ELR (cell line): ENCODE data around the gene E2F4.

Experiments
- DNase-seq: peaks from one replicate; pipeline ENCODE4 v3.0.0-alpha.2; 2015; ENCODE audit warnings: low read depth

The E2F4 gene

DNA sequence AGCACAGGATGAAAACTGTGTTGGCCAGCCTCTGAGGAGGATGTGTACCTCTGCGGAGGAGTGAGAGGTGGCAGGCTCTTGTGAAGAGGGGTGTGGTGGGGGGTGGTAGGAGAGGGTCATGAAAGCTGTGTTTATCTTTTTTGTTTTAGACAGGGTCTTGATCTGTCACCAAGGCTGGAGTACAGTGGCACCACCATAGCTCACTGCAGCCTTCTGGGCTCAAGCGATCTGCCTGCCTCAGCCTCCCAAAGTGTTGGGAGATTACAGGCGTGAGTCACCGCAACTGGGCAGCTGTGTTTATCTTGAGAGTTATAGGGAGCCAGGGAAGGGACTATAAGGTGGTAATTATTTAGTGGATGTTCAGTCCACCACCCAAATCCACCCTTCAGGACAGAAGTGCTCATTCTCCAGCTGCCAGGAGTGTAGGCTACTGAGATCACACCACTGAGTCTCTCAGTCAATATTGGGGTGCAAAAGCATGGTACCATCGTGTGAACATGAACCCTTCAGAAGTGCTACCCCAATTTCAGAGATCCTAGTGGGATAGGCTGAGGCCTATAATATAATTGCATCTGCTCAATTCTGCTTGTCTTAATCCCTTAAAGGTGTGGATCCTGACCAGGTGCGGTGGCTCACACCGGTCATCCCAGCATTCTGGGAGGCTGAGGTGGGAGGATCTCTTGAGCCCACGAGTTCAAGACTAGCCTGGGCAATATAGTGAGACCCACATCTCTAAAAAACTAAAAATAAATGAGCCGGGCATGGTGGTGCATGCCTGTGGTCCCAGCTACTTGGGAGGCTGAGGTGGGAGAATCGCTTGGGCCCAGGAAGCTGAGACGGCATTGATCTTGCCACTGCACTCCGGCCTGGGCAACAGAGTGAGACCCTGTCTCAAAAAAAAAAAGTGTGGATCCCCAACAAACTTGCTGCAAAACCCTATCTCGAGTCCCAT, 1.2 kb upstream of the E2F4 start:
- peak; percentile 59 for DNase-seq

DNA sequence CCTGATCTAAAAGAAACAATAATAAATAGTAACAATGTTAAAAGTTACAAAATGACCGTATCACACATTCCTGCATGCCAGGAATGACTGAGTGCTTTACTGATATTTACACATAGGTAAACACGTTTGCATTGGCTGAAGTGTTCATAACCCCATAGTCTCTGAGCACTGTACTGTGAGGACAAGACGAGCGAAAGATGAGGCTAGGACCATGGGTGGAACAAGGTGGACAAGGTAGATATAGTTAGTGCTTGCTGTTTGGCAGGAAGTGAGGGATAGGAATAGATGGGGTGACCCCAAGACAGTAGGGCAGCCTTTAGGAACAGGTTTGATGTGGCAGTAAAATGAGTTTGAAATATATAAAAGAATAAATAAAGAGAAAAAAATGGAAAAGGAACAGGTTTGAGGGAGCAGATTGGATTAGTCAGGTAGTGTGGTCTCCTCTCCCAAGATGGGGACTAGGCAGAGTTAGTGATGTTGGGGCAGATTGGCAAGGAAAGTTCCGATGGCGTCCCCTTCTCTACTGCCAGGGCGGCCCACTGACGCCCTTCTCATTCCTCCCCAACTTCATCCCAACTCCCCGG, 452 bp upstream of the E2F4 start:
- DNase-seq = no peak

DNA sequence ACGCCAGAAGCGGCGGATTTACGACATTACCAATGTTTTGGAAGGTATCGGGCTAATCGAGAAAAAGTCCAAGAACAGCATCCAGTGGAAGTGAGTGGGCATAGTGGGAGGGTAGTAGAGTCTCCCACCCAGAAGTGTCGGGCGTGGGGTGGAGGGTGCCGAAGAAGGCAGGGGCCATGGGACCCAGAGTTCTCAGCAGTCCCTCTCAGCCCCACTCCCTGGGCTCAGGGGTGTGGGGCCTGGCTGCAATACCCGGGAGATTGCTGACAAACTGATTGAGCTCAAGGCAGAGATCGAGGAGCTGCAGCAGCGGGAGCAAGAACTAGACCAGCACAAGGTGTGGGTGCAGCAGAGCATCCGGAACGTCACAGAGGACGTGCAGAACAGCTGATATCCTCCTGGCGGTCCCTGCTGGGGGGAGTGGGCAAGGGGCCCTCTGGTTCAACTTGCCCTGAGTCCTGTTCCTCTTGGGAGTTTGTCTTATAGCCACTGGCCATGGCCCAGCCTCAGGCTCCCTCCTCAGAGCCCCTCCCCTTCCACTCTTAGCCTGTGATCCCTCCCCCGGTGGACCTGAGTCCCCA, 916 bp downstream of the E2F4 start:
- no peak for DNase-seq

DNA sequence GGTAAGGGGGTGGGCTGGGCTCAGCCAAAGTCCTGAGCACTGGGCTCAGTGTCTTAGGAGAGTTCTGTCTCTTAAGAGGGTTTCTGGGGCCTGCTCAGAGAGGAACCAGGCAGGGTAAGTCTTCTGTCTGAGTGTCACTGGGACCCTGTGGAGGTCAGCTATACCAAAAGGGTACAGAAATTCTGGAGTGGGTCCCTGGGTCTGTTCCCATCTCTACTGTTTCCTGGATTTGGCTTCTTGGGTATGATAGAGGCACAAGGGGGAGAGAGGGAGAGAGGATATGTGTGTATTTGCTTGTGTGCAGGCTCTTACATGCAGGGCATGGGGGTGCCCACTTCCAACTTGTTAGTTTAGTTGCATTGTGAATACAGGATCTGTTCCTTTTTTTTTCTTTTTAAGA, 1.6 kb downstream of the E2F4 start:
- DNase-seq = no peak

DNA sequence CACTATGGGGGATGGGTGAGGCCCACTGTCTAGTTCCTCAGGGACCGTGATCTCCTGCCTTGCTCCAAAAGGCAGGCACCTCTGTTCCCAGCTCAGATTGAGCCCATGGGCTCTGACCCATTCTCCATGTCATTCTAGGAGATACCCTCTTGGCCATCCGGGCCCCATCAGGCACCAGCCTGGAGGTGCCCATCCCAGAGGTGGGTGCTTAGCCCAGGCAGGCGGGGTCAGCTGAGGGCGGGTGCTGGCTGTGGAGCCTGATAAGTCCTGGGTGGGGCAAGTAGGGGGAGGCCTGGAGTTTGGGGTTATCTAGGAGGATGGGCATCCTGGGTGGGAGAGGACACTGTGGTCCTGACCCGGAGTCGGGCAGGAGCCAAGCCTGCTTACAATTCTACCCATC, 2.3 kb downstream of the E2F4 start:
- no peak for DNase-seq

DNA sequence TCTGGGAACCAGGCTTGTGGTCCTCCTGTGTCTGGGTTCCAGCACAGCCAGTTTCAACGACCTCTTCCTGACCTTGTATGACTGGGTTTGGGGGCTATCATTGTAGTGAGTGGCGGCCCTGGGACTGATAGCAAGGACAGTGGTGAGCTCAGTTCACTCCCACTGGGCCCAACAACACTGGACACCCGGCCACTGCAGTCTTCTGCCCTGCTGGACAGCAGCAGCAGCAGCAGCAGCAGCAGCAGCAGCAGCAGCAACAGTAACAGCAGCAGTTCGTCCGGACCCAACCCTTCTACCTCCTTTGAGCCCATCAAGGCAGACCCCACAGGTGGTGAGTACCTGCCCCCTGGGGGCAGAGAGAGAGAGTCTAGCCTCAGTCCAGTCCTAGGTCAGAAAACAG, 3.7 kb downstream of the E2F4 start:
- DNase-seq = no peak

DNA sequence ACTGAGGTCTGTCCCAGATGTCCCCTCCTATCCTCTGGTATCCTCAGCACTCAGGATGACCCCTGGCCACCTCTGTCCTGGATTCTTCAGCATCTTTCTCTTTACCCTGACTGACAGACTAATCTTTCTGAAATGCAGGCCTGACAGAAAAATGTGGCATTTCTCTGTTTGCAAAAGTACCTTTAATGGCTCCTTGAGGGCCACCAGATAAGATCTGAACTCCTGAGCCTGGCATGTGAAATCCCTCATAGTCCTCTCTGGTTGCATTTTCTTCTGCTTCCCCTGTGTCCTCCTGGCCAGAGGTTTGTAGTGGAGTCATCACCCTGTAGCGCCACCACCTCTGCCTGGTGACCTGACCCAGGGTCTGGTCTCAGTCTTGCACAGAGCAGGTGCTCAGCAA, 4.9 kb downstream of the E2F4 start:
- DNase-seq = no peak

DNA sequence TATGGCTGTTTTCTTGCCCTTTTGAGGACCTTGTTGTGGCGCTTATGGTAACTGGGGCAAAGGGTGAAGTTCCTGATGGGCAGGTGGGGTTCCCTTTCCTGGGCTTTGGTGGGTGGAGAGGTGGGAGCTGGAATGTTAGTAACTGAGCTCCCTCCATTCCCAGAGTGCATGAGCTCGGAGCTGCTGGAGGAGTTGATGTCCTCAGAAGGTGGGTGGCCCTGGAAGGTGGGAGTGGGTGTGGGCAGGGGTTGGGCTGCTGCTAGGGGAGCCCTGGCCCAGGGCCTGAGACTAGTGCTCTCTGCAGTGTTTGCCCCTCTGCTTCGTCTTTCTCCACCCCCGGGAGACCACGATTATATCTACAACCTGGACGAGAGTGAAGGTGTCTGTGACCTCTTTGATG, 5.7 kb downstream of the E2F4 start:
- no peak for DNase-seq

DNA sequence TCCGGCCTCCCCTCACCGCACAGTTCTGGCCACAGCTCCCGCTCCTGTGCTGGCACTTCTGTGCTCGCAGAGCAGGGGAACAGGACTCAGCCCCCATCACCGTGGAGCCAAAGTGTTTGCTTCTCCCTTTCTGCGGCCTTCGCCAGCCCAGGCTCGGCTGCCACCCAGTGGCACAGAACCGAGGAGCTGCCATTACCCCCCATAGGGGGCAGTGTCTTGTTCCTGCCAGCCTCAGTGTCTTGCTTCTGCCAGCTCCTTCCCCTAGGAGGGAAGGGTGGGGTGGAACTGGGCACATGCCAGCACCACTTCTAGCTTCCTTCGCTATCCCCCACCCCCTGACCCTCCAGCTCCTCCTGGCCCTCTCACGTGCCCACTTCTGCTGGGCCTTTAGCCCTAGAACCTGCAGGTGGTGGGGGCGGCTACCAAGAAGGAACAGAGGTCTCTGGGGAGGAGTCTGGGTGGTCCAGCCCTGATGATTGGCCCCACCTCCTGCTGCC, 6.3 kb downstream of the E2F4 start:
- peak; percentile 46 for DNase-seq

DNA sequence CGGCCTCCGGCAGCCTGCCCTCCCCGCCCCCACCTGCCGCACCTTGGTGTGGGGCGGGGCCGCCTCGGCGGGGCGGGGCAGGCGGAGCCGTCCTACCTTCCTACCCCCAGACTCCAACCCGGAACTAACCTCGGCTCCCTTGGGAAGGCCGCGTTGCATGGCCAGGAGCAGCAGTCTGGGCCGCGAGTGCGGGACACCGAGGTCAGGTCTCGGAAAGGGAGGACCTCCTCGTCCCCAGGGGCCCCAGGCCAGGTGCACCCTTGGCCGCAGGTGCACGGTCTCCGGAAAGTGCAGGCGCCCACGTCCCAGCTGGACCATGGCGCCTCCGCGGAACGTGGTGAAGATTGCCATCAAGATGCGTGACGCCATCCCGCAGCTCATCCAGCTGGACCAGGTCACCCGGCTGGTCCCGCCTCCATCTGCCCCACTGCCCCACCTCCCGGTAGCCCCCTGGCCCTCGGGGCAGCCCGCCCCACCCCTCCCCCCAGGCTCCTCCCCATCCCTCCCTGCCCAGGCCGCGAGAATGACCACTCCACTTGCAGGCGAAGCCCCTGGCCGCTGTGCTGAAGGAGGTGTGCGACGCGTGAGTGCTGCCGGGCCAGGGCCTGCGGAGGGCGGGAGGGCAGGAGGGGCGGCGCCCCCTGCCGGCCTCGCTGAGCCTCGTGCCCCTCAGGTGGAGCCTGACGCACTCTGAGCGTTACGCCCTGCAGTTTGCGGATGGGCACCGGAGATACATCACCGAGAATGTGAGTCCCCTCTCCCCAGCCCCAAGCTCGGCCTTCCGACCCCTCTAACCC, 7.3 kb downstream of the E2F4 start, which contains the start of gene ELMO3:
Gene ELMO3 (plus strand): TSS at position 121 of the 797 bp plus-strand sequence. CDS start 196 bp downstream, at position 317.
- DNase-seq = no peak

DNA sequence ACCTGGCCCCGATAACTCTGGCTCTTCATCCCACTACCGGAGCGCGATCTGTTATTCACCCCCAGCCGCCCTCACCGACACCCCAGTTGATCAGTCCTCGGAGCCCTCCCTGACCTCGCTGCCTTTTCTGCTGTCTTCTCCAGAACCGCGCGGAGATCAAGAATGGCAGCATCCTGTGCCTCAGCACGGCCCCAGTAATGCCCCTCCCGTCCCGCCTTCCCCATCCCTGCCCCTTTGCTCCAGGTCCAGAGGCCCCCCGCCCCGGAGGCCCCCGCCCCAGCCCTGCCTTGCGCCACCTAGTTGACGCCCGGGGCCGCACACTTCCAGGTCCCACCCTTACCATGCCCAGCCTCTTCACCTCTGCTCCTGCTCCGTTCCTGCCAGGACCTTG, 7.8 kb downstream of the E2F4 start:
- DNase-seq = no peak

DNA sequence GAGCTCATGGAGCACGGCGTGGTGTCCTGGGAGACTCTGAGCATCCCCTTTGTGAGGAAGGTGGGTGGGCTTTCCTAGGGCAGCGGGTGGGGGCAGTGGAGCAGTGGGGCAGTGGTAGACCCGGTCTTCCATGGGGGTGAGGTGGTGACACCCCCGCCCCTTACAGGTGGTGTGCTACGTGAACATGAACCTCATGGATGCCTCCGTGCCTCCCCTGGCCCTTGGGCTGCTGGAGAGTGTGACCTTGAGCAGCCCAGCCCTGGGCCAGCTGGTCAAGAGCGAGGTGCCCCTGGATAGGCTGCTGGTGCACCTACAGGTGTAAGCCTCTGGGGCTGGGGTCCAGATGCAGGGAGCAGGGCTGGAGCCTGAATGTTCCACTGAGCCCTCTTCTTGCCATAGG, 8.5 kb downstream of the E2F4 start:
- no peak for DNase-seq

DNA sequence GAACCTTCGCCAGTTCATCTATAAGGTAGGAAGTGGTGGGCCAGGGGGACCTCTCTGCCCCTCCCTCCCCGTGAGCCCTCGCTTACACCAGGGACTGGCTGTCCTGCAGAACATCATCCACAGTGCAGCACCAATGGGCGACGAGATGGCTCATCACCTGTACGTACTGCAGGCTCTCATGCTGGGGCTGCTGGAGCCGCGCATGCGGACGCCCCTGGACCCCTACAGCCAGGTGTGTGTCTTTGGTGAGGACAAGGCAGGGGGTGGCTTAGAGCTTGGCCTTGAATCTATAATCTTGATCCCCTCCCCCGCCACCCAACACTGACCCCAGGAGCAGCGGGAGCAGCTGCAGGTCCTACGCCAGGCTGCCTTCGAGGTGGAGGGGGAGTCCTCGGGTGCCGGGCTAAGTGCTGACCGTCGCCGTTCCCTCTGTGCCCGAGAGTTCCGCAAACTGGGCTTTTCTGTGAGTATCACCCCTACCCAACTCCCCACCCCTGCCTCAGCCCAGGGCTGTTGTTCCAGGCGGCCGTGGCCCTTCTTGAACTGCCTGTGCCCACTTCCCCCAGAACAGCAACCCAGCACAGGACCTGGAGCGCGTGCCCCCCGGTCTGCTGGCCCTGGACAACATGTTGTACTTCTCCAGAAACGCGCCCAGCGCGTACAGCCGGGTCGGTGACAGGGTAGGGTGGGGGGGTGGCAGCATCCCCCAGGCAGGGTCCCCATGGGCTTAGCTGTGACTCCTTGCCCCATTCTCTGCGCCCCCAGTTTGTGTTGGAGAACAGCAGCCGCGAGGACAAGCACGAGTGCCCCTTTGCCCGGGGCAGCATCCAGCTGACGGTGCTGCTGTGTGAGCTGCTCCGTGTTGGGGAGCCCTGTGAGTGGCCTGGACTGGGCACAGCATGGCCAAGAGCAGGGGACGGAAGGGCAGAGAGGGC, 9.7 kb downstream of the E2F4 start:
- DNase-seq = no peak

DNA sequence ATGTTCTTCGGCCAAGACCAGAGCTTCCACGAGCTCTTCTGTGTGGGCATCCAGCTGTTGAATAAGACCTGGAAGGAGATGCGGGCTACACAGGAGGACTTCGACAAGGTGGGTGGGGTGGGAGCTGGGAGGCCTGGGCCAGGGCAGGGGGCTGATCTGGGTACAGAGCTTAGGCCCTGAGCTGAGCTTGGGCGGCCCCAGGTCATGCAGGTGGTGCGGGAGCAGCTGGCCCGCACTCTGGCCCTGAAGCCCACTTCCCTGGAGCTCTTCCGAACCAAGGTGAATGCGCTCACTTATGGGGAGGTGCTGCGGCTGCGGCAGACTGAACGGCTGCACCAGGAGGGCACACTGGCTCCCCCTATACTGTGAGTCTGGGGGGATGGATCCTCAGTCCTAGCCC, 10.5 kb downstream of the E2F4 start:
- no peak for DNase-seq

DNA sequence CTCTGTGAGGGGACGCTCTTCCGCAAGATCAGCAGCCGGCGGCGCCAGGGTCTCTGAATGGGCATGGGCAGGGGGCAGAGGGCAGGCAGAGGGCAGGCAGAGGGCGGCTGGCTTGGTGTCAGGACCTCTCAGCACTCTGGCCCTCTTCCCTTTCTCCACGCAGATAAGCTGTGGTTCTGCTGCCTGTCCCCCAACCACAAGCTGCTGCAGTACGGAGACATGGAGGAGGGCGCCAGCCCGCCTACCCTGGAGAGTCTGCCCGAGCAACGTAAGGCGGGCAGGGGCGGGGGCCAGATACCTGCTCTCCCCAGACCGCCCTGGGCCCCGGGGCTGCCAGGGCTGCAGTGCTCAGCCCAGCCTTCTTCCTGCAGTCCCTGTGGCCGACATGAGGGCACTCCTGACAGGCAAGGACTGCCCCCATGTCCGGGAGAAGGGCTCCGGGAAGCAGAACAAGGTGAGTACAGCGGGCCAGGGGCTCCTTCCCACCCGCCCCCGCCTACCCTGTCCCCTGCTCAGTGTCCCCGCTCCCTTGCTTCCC, 11.1 kb downstream of the E2F4 start:
- no peak for DNase-seq

DNA sequence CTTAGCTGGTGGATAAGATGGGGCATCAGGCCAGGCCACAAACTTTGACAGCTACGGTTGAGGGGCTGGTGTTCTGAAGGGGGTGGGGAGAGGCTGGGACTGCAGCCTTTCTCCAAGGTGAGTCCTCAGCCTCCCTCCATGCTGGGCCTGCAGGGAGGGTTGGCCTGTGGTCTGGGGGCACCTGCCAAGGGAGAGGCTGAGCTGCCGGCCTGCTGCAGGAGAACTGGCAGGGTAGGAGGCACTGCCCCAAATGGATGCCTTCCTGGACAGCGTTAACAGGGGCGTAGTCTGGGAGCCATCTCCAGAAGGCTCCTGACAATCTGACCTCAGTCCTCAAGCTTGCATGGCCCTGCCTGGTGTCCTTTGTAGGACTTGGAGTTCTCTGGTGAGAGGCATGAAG, 12.1 kb downstream of the E2F4 start:
- no peak for DNase-seq

DNA sequence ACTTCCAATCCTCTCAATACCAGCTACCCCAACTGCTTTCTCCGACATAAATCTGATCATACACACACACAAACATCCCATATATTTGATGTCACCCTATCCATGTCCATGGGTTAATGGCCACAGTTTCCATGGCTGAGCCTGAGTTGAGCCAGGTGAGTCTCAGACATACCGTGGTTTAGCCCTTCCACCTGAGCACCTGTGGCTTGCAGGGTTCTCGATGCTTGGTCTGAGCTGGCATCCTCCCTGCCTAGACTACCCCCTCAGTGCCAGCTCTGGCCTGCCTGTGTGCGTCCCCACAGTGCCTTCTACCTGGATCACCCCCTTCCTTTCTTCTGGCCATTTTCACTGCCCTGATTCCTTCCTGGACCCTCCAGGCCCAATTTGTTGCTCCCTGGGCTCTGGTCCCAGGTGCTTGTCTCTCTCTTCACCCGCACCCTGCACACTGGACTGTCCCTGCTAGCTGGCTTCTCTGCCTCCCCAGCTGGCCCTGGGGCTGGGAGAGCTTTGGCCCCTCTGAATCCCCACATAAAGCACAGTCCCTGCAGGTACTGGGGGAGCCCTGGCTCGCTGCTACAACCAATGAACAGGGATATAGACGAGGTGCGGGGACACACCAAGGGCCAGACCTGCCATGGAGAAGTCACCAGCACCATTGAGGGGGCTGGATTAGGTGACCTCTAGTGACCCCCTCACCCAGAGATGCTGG, 14.3 kb downstream of the E2F4 start:
- no peak for DNase-seq

DNA sequence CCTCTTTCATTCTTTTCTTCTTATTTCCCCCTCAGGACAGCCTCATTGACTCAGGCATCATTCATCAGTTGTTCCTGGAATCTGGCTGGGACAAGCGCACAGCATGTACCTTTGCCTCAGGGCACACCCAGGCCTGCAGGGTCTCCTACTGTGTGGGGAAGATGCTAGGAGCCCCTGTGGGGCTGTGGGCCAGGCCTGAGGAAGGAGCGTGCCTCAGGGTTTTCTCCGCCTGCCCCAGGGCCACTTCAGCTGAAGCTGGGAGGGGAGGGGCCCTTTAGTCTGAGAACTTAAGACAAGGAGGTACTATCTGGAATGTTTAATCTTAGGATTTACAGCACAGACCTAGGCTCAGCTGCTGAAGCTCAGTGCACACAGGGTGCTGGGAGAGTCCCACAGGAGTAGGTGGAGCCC, 14.9 kb downstream of the E2F4 start:
- DNase-seq = peak; percentile 85

DNA sequence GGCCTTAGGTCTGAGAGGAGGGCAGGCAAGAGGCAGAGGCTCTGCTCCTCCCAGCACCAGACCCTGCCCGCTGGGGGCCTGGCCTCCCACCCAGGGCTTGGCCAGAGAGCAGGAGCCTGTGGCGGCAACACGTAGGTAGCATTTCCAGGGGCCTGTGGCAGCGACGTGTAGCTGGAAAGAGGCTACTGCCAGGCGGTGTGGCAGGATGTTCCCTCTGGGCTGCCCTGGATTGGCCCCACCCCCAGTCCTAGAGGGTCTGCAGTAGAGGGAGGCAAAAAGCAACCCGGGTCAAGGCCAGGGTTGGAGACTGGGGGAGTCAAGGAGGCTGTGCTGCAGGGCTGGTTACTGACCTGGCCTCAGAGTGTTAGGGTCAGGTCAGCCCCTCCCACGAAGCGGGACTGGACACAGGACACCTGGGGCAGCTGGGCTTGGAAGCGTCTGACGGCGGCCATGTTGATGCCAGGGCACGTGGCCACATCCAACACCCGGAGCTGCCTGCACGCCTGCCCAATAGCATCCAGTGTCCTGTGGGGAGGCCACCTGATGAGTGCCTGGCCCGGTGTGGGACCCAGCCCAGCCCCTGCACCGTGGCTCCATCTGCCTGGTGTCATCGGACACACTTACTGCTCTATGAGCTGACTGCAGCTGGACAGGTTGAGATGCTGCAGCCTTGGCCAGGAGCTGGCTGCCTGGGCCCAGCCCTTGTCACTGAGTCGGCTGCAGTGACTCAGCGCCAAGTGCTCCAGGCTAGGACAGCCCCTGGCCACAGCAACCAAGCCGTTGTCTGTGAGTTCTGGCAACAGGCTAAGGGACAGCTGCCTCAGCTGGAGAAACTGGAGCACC, 15.5 kb downstream of the E2F4 start:
- peak; percentile 84 for DNase-seq
